Fibroblast of mammary gland (primary cell): ENCODE results near the gene FAM131B.

Source experiments
- DNase-seq: peaks from one replicate; pipeline ENCODE4 v3.0.0-alpha.2; 2010; ENCODE audit warnings: low read depth
- H3K4me3 ChIP-seq: 2 replicates; pipeline ENCODE4 v1.5.1; 2011; ENCODE audit warnings: low read depth, mild to moderate bottlenecking, low read length, moderate library complexity; ENCODE audit not compliant: control insufficient read depth
- TF ChIP-seq, protein P1 (sequence below): conservative IDR thresholded peaks from 2 replicates; pipeline ENCODE4 v1.5.1; 2011; ENCODE audit warnings: low read depth, low read length, inconsistent platforms; ENCODE audit not compliant: control insufficient read depth, insufficient read depth

Gene FAM131B

DNA sequence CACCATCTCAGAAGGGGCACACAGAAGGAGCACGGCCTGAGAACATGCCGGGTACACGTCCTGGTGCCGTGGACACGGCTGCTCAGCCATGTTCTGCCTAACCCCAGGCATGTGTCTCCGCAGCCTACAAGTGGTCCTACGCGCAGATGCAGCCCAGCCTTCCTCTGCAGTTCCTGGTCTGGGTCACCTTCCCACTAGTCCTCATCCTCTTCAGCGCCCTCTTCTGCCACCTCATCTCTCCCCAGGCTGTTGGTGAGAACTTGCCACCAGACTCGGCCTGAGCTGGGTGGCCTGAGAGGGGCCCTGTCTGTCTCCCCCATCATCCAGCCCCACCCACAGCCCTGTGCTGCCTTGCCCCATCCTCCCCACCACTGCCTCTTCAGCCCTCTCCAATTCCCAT is 41.3 kb downstream of the FAM131B start:
- H3K4me3 ChIP-seq, result no peak overlapping the region
- DNase-seq, result no peak
- TF ChIP-seq, protein P1, sequence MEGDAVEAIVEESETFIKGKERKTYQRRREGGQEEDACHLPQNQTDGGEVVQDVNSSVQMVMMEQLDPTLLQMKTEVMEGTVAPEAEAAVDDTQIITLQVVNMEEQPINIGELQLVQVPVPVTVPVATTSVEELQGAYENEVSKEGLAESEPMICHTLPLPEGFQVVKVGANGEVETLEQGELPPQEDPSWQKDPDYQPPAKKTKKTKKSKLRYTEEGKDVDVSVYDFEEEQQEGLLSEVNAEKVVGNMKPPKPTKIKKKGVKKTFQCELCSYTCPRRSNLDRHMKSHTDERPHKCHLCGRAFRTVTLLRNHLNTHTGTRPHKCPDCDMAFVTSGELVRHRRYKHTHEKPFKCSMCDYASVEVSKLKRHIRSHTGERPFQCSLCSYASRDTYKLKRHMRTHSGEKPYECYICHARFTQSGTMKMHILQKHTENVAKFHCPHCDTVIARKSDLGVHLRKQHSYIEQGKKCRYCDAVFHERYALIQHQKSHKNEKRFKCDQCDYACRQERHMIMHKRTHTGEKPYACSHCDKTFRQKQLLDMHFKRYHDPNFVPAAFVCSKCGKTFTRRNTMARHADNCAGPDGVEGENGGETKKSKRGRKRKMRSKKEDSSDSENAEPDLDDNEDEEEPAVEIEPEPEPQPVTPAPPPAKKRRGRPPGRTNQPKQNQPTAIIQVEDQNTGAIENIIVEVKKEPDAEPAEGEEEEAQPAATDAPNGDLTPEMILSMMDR, result no peak

DNA sequence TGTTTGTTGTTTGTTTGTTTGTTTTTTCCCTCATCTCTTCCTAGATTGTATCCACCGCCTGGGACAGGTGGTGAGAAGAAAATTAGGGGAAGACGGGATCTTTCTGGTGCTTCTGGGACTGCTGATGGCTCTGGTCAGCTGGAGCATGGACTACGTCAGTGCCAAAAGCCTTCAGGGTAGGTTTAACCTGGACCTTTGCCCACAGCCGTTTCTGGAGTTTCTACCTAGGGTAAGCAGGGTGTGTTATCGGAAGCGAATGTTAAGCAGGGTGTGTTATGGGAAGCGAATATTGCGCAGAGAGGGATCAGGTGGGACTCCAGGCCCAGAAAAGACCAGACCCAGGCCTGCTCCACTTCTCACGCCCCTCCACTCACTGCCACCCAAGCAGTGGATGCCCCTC is 41.9 kb downstream of the FAM131B start:
- TF ChIP-seq, protein P1, result no peak
- H3K4me3 ChIP-seq, result no peak overlapping the region
- DNase-seq, result no peak

DNA sequence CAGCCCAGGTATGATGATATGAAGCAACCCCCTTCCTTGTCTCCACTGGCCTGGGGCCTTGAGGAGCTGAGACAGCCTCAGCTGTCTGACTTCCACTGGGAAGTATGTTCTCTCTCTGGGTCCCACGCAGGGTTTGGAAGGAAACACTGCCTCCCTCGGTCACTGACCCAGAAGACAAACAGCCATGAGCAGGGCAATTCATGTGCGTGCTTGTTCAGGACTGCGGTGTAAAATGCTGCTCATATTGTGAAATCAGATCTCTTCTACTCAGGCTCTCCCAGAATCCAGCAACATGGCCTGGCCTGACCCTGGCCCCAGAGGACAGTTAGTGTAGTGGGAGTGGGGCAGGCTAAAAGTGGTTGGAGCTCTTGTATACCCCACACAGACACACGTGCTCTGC is 43.9 kb downstream of the FAM131B start:
- peak; percentile 87 for DNase-seq
- TF ChIP-seq, protein P1, result no peak

DNA sequence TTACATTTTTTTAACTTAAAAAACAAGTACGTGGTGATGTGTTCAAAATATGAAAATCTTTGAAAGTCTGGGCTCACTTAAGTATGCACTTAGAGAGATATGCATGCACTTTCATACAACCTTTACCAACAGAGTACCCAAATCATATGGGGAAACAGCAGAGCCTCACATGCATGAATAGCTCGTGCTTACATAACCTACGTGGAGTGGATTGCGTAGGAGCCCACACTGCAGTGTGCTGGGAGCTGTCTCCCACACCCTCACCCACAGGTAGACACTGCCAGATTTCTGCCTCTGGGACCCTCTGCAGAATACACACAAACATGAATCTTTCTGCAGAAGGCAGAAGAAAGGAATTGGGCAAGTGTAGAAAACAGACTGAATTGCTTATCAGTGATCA is 46.0 kb downstream of the FAM131B start:
- no peak overlapping the region for H3K4me3 ChIP-seq
- TF ChIP-seq, protein P1, result no peak
- DNase-seq, result no peak

More for the DNA sequence above, 43.9 kb downstream of the FAM131B start:
- H3K4me3 ChIP-seq, result no peak overlapping the region

DNA sequence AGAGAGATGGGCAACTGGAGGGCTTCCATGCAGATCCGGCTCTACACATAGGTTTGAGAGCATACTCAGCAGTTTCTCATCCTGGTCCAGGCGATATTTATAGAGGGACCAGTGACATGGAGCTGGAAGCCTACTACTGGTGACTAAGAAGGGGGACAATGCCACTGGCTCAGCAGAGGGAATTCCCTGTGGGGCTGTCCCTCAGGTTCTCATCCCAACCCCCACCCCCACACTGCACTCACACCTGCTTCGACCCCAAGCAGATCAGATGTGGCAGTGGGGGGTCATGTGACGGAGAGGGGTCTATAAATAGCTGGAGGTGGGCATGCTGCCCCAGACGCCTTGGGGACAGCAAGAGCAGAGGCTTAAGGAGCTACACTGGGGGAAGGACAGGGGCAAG is 46.7 kb downstream of the FAM131B start, which contains the start of gene CLCN1:
Gene CLCN1, plus strand, starts transcription at position 336 of the 400 bp plus-strand sequence. CDS start 102 bp downstream, outside the sequence.
- TF ChIP-seq, protein P1, result no peak

DNA sequence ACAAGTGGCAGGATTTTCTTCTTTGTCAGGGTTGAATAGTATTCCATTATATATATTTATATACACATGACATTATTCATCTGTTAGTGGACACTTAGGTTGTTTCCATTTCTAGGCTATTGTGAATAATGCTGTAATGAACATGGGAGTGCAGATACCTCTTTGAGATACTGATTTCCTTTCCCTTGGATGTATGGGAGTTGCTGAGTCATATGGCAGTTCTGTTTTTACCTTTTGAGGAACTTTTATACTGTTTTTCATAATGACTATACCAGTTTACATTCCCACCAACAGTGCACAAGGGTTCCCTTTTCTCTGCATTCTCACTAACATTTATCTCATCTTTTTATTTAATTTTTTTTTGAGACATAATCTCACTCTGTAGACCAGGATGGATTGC is 48.4 kb downstream of the FAM131B start:
- no peak for DNase-seq
- H3K4me3 ChIP-seq, result no peak overlapping the region
- TF ChIP-seq, protein P1, result no peak

More for the DNA sequence above, 46.7 kb downstream of the FAM131B start, which contains the start of gene CLCN1:
- H3K4me3 ChIP-seq, result no peak within 1 kb of the TSS
- DNase-seq, result no peak

DNA sequence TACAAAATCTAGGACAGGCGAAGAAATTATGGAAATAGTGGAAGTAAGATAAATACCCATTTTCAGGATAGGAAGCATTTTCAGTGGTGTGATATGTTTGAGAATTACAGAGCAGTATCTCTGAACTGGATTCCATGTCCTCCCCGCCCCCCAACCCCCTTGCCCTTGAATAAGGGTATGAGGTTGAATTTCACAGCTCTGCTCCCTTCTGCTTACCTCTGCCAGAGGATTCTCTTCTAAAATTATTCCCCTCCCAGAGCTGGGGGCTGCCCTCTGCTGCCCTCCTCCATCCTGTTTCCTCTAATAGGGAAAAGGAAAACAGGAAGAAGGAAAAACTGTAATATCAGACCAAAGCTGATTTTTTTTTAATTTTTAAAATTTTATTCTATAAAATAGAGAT is 53.9 kb downstream of the FAM131B start:
- H3K4me3 ChIP-seq, result no peak overlapping the region
- DNase-seq, result no peak
- TF ChIP-seq, protein P1, result no peak
